Small intestine (tissue), 7 donors: ENCODE measurements around the gene PRKCA. TPM values are rescaled to one million over a fixed set of nuclear protein-coding genes. Genes with fewer than 3 reads are reported as not detected.

ENCODE experiments used
- DNase-seq, 2 donors: peaks; one replicate each; pipeline versions ENCODE4 v3.0.0 to v3.0.0-alpha.2; 2013
- FAIRE-seq: peaks from 2 replicates; lab custom pipeline; 2012; peaks lifted over from hg19 to GRCh38; lab: Jason Lieb, UNC
- H3K27ac ChIP-seq, 3 donors: one replicate each; pipeline ENCODE4 v1.5.1; 2013; ENCODE audit warnings: low read length in 2 of 3, mild to moderate bottlenecking in 2 of 3, control low read depth in 1 of 3, inconsistent platforms in 1 of 3, low read depth in 1 of 3, moderate library complexity in 1 of 3
- H3K27me3 ChIP-seq, 3 donors: one replicate each; pipeline ENCODE4 v1.6.1; 2013; ENCODE audit warnings: low read length in 3 of 3, inconsistent platforms in 1 of 3; ENCODE audit not compliant: control insufficient read depth in 3 of 3, insufficient read depth in 3 of 3
- H3K36me3 ChIP-seq, 3 donors: one replicate each; pipeline ENCODE4 v1.6.1; 2013; ENCODE audit warnings: low read length in 3 of 3, inconsistent platforms in 1 of 3, low read depth in 1 of 3, mild to moderate bottlenecking in 1 of 3, moderate library complexity in 1 of 3; ENCODE audit not compliant: control insufficient read depth in 3 of 3, insufficient read depth in 2 of 3
- H3K4me1 ChIP-seq, 3 donors: one replicate each; pipeline ENCODE4 v1.6.1; 2013; ENCODE audit warnings: low read length in 2 of 3, inconsistent platforms in 1 of 3, low read depth in 1 of 3, mild to moderate bottlenecking in 1 of 3, moderate library complexity in 1 of 3; ENCODE audit not compliant: control insufficient read depth in 3 of 3, insufficient read depth in 2 of 3
- H3K4me3 ChIP-seq, 3 donors: one replicate each; pipeline ENCODE4 v1.5.1; 2013; ENCODE audit warnings: low read length in 3 of 3, control low read depth in 1 of 3, inconsistent platforms in 1 of 3, low read depth in 1 of 3, mild to moderate bottlenecking in 1 of 3, moderate library complexity in 1 of 3
- H3K9me3 ChIP-seq, 2 donors: one replicate each; pipeline ENCODE4 v1.6.1; 2013; ENCODE audit warnings: low read depth in 1 of 2, low read length in 1 of 2; ENCODE audit not compliant: control insufficient read depth in 2 of 2, insufficient read depth in 1 of 2
- WGBS, 3 donors: extraction: QIAGEN DNeasy Blood & Tissue Kit; methylation state at CpG; one replicate each; pipeline ENCODE4 v1.1.7; 2013; 5-methylcytosine and 5-hydroxymethylcytosine counted together
- polyA plus RNA-seq, 4 donors: library from polyadenylated mRNA; stranded (reverse) in 3 of 4; unstranded in 1 of 4; fragments of 200-250 nt in 3 of 4; fragments of 120-200 nt in 1 of 4; gene quantifications; one replicate each; pipeline versions ENCODE4 v1.2.1 to v1.2.3, GENCODE V29; 2013
- donor health status: healthy with polysubstance abuse.
- donor health status: control.
- donor health status: control.
- donor health status: Bipolar disorder and iron deficiency.
- donor health status: healthy.

The PRKCA gene
- polyA plus RNA-seq, 4 donors, result 11.3 to 26.6 (median 22.9) TPM

DNA sequence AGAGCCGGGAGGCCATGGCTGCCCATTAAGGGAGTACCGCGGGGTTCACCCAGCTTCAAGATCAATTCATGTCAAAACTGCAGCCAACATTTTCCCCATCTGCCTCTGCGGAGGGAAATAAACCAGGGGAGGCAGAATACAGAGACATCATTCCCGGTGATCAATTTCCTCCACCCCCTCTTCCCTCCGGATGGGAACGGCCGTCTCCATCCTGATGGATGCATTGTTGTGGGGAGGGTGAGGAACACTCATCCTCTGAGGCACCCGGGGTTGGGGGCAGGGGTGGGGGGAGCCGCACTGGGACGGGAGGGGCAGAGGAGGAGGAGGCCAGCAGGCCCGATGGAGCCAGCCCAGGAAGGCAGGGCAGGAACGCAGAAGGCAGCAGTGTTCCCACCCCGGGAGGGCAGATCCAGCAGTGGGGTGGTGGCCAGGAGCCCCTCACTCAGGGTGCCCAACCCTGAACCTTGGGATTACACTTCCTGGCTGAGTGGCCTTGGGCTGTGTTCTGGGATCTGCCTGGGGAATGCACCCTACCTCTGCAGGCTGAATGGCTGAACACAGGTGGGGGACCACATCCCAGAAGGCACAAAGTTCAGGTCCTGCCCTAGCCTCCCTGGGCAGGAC lies 546.7 kb downstream of the PRKCA start:
- no peaks in the 10 kb centered on the region for H3K4me1 ChIP-seq
- H3K27me3 ChIP-seq, result no peaks in the 10 kb centered on the region
- no peak for FAIRE-seq
- no peak for DNase-seq
- H3K4me3 ChIP-seq, result no peak overlapping the region
- H3K36me3 ChIP-seq, result no peaks in the 10 kb centered on the region
- WGBS, 3 donors, result 73 to 88% (median 82%) methylated on average over 11 to 14 of the region's 14 CpGs
- H3K9me3 ChIP-seq, result peaks cover 0 to 4% of the 10 kb centered on the region in 2 donors
- H3K27ac ChIP-seq, result no peak overlapping the region

DNA sequence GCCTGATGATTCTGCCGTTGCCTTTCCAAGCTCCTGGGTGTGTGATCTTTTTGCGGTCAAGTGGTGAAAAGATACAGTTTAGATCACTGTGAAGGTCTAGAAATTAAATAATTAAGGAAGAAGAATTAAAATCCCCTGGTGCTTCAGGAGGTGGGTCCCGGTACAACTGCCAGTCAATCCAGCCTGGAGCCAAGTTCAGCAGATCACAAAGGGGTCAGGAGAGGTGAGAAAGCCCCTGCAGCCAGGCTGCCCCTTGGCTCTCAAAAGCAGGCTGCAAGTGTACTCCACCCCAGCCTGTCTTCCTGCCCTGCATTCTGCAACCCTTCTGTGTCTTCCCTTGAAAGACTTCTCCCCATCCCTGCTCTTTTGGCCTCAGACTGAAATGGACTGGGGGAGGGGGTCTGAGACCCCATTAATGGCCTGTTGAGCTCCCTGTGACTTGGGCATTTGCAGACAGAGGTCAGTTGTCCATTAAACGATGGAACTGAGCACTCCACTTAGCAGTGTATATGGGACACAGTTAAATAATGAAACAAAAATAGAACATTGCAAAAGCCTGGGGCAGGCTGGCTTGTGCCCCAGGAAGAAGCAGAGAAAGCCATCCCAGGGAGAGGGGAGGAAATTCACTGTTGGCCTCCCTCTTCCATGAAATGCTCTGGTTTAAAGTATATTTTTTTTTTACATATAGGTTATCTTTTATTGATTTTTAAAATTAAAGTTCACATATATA lies 547.6 kb downstream of the PRKCA start:
- 74 to 81% (median 77%) methylated on average over 4 of the region's 4 CpGs for WGBS, 3 donors
- Histone ChIP-seq H3K9me3 (peaks cover 0 to 4% of the 10 kb centered on the region in 2 donors), H3K36me3 (no peaks in the 10 kb centered on the region), H3K27me3 (no peaks in the 10 kb centered on the region), H3K4me1 (no peaks in the 10 kb centered on the region), H3K4me3 (no peak overlapping the region), H3K27ac (no peak overlapping the region)
- DNase-seq, result no peak
- FAIRE-seq, result no peak

DNA sequence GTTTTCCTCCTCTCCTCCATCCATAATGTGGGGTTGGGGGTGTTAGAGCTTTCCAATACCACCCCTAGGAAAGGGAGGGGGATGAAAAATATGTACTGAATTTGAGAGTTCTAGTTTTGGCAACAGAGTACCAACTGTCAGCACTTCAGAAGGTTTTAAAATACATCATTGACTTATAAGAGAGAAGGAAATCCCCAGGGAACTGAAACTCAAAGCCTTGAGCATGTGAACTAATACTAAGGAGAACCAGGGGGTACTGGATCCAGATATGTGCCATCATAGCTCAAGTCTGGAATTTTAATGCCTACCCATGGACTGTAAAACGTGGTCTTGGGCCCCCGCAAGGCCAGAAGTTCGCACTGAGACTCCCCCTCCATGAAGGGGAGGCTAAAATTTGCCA lies 548.3 kb downstream of the PRKCA start:
- no peaks in the 10 kb centered on the region for H3K36me3 ChIP-seq
- H3K27ac ChIP-seq, result no peak overlapping the region
- no peak overlapping the region for H3K4me3 ChIP-seq
- 48 to 73% (median 61%) methylated on average over 3 of the region's 3 CpGs for WGBS, 3 donors
- no peaks in the 10 kb centered on the region for H3K4me1 ChIP-seq
- H3K9me3 ChIP-seq, result peaks cover 0 to 4% of the 10 kb centered on the region in 2 donors
- H3K27me3 ChIP-seq, result no peaks in the 10 kb centered on the region
- no peak for DNase-seq
- no peak for FAIRE-seq

DNA sequence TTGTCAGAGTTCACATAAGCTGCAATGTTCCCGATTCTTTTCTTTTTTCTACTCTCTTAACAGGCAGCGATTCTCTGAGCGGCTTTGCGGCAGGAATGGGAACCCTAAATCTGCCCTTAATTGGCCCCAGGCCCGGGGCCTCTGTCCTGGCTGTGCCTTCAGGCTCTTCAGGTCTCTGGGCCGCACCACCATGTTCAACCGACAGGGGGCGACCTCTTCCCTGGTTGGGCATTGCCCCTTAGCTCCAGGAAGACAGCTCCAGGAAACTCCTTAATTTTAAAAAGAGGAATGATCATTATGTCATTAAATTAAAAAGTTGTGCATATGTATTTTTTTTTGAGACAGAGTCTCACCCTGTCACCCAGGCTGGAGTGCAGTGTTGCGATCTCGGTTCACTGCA lies 552.8 kb downstream of the PRKCA start:
- H3K4me1 ChIP-seq, result no peaks in the 10 kb centered on the region
- no peaks in the 10 kb centered on the region for H3K36me3 ChIP-seq
- DNase-seq, result no peak
- WGBS, 3 donors, result 71 to 77% (median 76%) methylated on average over 10 of the region's 10 CpGs
- H3K9me3 ChIP-seq, result no peaks in the 10 kb centered on the region
- H3K4me3 ChIP-seq, result no peak overlapping the region
- H3K27me3 ChIP-seq, result no peaks in the 10 kb centered on the region
- H3K27ac ChIP-seq, result no peak overlapping the region
- no peak for FAIRE-seq

DNA sequence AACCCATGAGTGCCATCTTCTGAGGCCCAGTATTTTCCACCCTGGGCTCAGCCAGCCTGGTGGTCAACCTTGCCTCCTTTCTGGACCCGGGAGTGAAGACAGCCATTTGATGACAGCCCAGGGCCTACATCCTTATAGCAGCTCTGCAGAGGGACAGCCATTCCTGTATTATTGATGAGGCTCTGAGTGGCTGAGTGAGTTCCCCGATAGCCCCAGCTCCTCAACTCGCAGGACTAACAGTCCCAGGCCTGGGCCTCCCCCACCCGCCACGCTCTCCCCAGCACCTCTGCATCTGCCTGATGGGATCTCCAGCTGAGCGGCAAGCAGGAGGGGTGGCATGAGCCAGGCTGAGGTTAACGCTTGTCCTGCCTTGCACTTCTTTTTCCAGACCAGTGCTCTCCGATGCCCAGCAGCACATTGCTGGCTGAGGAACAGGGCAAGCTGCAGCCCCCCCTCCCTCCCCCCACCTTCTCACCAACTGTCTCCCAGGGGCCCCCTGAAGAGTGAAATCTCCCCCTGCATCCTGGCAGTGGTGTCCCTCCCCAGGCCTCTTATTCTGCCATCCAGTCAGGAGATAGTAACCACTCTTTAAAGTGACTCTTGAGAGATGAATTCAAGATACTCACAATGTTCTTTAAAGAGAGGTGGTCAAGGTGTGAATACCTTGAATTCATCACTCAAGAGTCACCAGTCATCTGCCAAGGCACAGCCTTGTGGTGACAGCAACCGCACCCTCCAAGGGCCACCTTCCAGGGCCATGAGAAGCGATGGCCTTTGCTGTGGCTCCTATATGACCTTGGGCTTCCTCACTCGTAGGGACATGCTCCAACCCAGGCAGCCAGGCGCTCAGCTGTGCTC lies 556.0 kb downstream of the PRKCA start:
- Histone ChIP-seq H3K27me3 (no peaks in the 10 kb centered on the region), H3K4me3 (no peak overlapping the region), H3K36me3 (no peaks in the 10 kb centered on the region), H3K4me1 (no peaks in the 10 kb centered on the region), H3K9me3 (no peaks in the 10 kb centered on the region), H3K27ac (no peak overlapping the region)
- WGBS, 3 donors, result 76 to 80% (median 79%) methylated on average over 12 of the region's 12 CpGs
- FAIRE-seq (no peak), DNase-seq (no peak)

DNA sequence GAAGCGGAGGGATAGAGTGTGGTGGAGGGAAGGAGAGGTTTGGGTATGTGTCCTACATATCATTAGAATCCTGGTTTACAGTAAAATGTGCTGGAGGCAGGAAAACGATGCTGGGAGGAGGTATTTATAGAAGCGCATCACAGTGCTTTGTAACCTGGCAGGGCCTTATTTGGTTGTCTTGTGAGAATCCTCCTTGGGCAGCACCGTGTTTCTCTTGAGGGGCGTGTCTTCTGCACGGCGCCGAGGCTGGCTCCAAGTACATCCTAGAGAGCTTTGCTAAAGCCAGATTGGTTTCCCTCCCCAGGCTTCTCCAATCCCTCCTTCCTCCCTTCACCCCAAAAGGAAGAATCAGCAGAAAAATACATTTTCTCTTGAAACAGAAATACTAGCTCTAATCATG lies 556.9 kb downstream of the PRKCA start:
- FAIRE-seq (no peak), DNase-seq (no peak)
- Histone ChIP-seq H3K27me3 (no peaks in the 10 kb centered on the region), H3K4me1 (no peaks in the 10 kb centered on the region), H3K9me3 (no peaks in the 10 kb centered on the region), H3K4me3 (no peak overlapping the region), H3K27ac (no peak overlapping the region), H3K36me3 (no peaks in the 10 kb centered on the region)
- 74 to 79% (median 76%) methylated on average over 8 of the region's 8 CpGs for WGBS, 3 donors

DNA sequence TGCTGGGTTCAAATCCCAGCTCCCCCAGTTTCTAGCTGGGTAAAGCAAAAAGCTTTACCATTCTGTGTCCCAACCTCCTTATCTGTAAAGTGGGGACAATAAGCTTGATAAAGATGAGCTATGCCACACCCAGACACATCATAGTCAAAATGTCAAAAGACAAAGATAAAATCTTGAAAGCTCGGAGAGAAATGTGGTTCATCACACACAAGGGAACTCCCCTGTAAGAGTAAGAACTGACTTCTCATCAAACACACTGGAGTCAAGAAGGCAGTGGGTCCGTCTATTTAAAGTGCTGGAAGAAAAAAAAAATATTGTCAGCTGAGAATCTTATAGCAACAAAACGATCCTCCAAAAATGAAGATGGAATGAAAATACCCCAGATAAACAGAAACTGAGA lies 557.8 kb downstream of the PRKCA start:
- DNase-seq (no peak), FAIRE-seq (no peak)
- no peaks in the 10 kb centered on the region for H3K36me3 ChIP-seq
- H3K4me3 ChIP-seq, result no peak overlapping the region
- no peaks in the 10 kb centered on the region for H3K4me1 ChIP-seq
- H3K27ac ChIP-seq, result no peak overlapping the region
- WGBS, 3 donors, result 50 to 68% (median 59%) methylated on average over 3 of the region's 3 CpGs
- H3K9me3 ChIP-seq, result no peaks in the 10 kb centered on the region
- H3K27me3 ChIP-seq, result no peaks in the 10 kb centered on the region
